ENCODE data around the gene GRAP.

DNA sequence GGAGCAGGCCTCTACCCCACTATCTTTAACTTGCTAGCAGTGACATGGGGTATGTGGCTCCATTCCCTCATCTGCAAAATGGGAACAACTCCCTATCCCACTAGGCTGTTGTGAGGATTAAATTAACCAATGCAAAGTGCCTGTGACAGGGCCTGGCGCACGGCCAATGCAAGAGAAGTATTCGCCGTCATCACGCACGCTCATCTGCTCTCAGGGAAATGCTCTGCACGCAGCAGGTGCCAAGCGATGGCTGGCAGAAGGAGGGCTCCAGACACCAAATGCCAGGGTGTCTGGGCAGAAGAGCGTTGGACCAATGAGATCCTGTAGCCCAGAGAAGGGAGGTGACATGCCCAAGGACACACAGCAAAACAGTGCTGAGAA lies 59.5 kb downstream of the GRAP start:
- TF ChIP-seq, protein P1, sequence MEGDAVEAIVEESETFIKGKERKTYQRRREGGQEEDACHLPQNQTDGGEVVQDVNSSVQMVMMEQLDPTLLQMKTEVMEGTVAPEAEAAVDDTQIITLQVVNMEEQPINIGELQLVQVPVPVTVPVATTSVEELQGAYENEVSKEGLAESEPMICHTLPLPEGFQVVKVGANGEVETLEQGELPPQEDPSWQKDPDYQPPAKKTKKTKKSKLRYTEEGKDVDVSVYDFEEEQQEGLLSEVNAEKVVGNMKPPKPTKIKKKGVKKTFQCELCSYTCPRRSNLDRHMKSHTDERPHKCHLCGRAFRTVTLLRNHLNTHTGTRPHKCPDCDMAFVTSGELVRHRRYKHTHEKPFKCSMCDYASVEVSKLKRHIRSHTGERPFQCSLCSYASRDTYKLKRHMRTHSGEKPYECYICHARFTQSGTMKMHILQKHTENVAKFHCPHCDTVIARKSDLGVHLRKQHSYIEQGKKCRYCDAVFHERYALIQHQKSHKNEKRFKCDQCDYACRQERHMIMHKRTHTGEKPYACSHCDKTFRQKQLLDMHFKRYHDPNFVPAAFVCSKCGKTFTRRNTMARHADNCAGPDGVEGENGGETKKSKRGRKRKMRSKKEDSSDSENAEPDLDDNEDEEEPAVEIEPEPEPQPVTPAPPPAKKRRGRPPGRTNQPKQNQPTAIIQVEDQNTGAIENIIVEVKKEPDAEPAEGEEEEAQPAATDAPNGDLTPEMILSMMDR (IDR thresholded peaks at IDR 0.05), result no peak
- TF ChIP-seq POLR2A (IDR thresholded peaks at IDR 0.05), result no peak
